Fibroblast of lung (primary cell): ENCODE data around the gene SLC6A12.

Experiments
- EZH2 ChIP-seq: IDR thresholded peaks from 2 replicates; pipeline ENCODE4 v1.5.1; 2012; ENCODE audit warnings: low read length, control low read depth, mild to moderate bottlenecking; ENCODE audit errors: missing control alignments
- TF ChIP-seq, protein P1 (sequence below), 2 donors: IDR thresholded peaks in 1 of 2; conservative IDR thresholded peaks in 1 of 2; 1 replicate in 1 of 2; 2 replicates in 1 of 2; pipeline ENCODE4 v1.5.1; 2011 to 2012; ENCODE audit warnings: low read length in 2 of 2, control low read depth in 1 of 2, inconsistent platforms in 1 of 2, low read depth in 1 of 2, mild to moderate bottlenecking in 1 of 2

DNA sequence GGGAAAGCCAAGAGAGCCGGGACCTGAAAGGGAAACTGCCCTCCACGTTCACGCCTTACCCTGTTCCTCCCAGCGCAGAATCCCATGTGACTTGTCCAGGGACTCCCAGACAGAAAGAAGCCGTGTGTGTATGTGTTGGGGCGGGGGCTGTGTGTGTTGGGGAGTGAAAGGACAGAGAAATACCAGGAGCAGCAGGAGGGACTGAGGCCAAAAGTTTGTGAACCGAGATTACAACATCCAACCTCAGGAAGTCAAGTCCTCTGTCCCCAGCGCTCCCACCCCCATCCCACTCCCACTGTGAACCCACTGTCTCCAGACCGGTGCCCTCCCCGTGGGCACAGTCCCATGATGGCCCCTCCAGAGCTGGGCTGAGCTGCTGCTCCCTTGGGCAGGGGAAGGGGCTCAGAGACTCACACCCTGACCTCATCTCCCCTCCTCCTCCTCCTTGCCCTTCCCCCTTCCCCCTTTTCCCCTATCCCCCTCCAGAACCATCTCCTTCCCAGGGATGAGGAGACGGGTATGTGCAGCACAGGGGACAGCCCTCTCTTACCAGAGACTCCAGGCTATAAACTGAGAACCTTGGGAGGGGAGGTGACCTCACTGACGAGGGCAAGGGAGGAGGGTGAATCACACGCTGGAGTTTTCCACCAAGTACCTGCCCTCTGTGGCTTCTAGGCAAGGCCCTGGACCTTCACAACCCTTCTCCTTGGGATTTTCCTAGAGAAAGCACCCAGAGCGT, at the start of gene SLC6A12:
- TF ChIP-seq, protein P1, sequence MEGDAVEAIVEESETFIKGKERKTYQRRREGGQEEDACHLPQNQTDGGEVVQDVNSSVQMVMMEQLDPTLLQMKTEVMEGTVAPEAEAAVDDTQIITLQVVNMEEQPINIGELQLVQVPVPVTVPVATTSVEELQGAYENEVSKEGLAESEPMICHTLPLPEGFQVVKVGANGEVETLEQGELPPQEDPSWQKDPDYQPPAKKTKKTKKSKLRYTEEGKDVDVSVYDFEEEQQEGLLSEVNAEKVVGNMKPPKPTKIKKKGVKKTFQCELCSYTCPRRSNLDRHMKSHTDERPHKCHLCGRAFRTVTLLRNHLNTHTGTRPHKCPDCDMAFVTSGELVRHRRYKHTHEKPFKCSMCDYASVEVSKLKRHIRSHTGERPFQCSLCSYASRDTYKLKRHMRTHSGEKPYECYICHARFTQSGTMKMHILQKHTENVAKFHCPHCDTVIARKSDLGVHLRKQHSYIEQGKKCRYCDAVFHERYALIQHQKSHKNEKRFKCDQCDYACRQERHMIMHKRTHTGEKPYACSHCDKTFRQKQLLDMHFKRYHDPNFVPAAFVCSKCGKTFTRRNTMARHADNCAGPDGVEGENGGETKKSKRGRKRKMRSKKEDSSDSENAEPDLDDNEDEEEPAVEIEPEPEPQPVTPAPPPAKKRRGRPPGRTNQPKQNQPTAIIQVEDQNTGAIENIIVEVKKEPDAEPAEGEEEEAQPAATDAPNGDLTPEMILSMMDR (conservative IDR thresholded peaks at IDR 0.05 in 1 of 2, IDR thresholded peaks at IDR 0.05 in 1 of 2; ENCODE audit: low read depth in 1 of 2, low read length in 2 of 2): no peak
- TF ChIP-seq EZH2: peak; percentile 23
